Activated CD4-positive, alpha-beta T cell treated with anti-CD3 and anti-CD28 coated beads, Interleukin-2, amount 50 U/mL, for 24 hours (primary cell): ENCODE data around the gene ONECUT2.
"Not testable (repeated sequence)": the region's sequence is repeated elsewhere in the genome, so short reads cannot be mapped to it uniquely, and the experiment has no call there.

Experiments used
- DNase-seq, 2 donors: peaks; one replicate each; pipeline ENCODE4 v3.0.0-alpha.2; 2020; ENCODE audit warnings: low read depth in 1 of 2, low spot score in 1 of 2

The ONECUT2 gene

DNA sequence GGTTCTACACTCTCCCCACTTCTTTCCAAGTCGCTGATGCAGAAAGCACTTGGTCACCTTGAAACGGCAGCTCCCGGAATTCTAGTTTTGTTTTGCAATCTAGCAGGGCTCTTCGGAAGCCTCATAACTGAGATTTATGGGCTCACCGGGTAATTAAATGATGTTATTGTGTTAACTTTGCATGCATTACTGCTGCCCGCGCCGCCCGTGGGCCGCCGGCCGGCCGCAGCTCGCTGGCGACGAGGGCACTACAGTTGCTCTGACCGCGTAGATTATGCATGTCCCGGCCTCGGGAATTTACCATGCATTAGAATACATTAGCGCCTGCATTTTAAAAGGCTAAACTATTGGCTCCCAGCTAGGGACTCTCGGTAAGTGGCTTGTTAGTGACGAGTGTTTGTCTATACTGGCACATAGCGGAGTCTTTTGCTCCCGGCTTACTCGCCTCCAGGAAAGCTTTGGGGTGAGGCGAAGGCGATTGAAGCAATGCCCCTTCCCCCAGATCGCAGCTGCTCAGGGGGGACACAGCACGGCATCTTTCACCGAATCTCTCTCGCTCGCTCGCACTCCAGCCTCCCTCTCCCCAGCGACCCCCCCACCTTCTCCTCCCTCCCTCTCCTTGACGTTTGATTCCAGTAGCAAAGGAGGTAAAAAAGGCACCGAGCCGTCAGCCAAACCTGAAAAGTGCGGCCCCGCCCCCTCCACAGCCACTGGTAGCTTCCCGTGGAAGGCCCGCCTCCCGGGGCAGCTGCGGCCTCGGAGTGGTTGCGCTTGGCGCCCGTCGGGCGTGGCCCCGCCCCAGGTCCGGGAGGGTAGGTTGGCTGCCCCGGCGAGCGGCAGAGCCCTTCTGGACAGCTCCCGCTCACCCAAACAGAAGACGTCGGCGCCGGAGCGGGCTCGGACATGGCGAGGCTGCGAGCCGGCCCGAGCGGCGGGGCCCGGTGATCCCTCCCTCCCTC, at the start of gene ONECUT2:
Gene ONECUT2, plus strand, starts transcription at position 839 of the 959 bp plus-strand sequence. CDS start 343 bp downstream, outside the sequence.
- peak in 1 of 2 donors; percentile 50 for DNase-seq

- no peak for DNase-seq
Observed at GRCh38 chr18:57389271-57389670, 45.9 kb upstream of the ONECUT2 start.

DNA sequence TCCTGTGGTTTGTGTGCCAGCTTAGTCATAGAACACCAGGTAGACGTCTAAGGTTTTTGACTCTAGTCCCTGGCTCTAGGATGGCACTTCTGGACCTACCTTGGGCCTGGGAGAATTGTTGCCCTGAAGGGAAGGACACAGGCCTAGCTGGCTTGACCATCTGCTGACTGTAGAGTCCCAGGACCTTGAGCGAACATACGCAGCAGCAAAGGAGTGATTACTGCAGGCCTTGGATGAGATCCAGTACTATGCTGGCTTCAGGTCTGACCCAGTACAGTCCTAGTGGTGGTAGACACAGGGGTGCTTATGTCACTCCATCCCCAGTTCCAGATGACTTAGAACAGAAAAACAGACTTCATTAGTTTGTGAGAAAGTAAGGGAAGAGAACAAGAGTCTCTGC, 45.1 kb upstream of the ONECUT2 start:
- DNase-seq, result no peak

- not testable (repeated sequence) for DNase-seq
Observed at GRCh38 chr18:57394749-57395148, 40.4 kb upstream of the ONECUT2 start.

DNA sequence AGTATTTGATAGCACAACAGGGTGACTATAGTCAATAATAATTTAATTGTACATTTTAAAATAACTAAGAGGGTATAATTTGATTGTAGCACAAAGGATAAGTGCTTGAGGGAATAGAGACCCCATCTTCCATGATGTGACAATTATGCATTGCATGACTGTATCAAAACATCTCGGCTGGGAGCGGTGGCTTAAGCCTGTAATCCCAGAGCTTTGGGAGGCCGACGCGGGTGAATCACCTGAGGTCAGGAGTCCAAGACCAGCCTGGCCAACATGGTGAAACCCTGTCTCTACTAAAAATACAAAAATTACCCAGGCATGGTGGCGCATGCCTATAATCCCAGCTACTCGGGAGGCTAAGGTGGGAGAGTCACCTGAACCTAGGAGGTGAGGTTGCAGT, 38.3 kb upstream of the ONECUT2 start:
- not testable (repeated sequence) for DNase-seq

DNA sequence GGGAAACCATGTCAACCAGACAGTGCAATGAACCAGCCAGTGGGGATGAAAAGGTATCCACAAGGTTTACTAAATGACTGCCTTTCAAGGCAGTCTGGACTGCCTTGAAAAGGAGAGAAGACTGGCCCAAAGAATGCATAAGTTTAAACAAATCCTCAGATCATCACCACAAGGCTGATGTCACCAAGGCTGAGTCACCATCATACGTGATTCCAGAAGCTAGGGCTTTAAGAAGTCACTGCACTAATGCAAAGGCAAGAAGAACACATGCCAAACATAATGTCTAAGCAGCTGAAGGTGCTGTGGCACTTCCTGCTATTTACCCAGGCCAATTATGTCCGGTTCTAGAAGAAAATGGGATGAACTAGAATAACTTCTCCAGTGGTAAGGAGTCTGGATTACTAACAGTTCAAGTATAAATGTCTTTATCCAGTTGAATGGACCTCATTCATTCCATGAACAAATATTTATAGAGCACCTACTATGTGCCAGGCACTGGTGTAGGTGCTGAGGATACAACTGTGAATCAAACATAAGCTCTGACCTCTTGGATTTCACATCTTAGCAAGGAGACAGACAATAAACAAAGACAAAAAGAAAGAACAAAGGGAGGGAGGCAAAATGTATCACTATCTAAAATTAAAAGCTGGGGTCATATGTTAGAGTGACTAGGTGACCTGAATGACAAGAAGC, 37.6 kb upstream of the ONECUT2 start:
- DNase-seq, result no peak

DNA sequence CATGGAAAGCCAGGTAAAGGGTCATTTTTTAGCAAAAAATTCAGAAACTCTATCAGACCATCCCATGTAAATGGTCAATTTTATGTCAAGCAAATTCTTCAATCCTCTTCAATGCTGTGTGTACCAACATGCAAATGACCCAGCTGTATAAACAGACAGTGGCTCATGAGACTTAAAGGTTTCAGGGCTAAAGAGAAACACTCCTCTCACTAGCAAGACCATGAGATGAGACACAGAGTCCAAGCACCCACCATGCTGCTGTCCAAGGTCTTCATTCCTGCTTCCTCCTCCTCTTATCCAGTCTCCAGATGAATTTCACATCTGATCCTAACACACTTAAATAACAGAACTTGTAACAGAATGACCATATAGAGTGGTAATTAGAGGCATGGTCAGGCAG, 30.8 kb upstream of the ONECUT2 start:
- DNase-seq, result no peak

DNA sequence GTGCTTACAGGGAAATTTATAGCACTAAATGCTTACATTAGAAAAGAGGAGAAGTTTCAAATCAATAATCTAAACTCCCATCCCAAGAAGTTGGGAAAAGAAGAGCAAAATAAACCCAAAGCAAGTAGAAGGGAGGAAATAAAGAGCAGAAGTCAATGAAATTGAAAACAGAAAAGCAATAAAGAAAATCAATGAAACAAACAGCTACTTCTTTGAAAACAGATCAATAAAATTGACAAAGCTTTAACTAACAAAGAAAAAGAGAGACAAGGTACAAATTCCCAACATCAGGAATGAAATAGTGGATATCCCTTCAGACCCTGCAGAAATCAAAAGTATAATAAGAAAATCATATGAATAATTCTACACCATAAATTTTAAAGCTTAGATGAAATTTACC, 25.5 kb upstream of the ONECUT2 start:
- no peak for DNase-seq

DNA sequence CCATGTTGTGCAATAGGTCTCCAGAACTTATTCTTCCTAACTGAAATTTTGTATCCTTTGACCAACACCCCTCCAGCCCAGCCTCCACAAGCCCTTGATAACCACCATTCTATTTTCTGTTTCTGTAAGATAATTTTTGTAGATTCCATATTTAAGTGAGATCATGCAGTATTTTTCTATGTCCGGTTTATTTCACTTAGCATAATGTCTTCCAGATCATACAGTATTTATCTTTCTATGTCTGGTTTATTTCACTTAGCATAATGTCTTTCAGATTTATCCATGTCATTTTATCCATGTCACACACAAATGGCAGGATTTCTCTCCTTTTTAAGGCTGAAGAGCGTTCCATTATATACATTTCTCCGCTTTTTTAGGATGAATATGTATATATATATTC, 24.4 kb upstream of the ONECUT2 start:
- no peak for DNase-seq

GRCh38 chr18:57416542-57416941, 18.6 kb upstream of the ONECUT2 start:
- no peak for DNase-seq

DNA sequence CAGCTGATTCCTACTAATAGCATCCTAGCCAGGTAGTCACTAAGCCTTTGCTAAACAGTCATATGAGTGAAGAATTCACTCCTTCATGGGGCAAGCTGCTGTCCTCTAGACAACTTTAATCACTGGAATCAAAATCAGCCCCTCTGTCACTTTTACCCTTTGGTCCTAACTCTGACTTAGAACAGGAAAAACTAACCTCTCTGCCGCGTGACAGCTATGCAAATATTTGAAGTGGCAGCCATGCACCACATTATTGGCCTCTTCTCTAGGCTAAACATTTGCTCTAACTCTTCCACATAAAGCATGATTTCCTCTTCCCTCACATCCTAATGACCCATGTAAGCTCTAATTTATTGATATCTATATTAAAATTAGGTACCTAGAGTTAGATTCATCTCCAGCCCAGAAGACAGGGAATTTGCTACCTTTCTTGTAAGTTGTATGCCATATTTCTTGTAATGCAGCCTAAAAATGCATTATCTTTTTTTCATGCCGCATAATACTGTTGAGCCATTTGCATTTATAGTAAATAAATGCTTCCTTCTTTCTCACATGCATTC, 12.8 kb upstream of the ONECUT2 start:
- no peak for DNase-seq

GRCh38 chr18:57423821-57424220, 11.4 kb upstream of the ONECUT2 start:
- no peak for DNase-seq

- no peak for DNase-seq
Observed at GRCh38 chr18:57425096-57425495, 10.1 kb upstream of the ONECUT2 start.

GRCh38 chr18:57426187-57426586, 9.0 kb upstream of the ONECUT2 start:
- DNase-seq, result no peak

DNA sequence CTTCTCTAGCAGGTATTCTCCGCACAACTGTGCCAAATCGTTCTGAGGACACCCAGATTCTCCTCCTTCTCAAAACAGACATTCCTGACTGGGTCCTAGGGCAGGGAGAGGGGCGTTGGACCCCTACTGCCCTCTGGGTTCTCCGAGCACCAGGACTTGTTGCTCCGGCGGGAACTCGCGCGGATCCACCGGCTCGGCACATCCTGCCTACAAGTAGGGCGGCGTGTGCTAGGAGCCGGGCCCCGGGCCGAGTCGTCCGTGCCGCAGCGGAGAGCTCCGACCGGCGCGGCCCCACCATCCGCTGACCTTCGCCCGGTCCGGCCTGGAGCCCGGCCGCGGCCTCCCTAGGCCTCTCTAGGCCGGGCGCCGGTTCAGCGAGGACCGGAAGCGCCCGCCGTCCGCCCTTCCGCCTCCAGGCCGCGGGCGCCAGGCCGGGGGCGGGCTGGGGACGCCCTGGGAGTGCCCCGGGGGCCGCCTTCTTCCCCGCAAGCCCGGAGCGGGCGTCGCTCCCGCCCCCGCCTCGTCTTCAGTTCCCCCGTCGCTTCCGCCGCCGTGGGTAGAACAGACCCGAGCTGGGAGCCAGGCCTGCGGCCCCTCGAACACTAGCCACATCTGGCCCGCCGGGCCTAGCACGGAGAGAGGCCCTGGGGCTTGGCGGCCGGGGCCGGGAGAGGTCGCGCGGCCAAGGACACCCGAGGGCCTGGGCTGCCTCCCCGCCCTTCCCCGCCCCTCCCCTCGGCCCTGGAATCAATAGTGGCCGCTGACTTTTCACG, 7.6 kb upstream of the ONECUT2 start:
- no peak for DNase-seq

DNA sequence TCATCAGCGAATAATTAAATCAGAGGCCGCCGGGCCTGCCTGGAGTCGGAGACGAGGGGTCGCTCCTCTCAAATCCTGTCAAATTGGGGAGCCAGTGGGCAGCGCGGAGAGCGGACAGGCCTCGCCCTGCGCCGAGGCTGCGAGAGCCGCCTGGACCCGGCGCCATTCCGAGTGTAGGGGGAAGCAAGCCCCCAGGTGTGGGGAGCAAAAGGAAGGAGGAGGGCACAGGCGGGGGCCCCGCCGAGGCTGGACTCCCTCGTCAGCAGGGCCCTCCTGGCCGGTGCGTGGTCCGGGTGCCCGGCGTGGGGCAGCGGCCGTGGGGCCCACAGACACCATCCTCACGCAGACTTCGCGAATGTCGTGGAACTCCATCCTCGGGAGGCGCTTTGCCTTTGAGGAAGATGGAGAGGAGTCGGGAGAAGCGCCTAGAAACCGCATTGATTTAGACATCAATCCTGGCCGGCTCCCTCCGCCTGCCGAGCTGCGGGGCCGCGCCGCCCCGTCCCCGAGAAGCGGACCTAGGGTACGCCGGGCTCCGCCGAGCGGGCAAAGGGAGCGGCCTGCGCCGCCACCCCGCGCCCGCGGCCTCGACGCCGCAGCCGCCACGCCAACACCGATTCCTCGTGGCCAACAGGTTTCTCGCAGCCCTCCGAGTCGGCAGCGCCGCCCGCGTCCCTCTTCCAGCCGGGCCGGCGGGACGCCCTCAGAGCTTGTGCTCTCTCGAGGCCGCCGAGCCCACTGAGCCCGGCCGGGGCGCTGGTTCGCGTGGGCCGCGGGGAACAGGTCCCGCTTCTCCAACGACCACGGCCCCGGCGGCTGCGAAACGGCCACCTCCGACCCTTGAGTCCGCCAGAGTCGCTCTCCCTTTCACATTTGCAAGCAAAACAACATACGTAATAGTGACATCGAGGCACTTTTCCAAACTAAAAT, 6.7 kb upstream of the ONECUT2 start:
- no peak for DNase-seq

DNA sequence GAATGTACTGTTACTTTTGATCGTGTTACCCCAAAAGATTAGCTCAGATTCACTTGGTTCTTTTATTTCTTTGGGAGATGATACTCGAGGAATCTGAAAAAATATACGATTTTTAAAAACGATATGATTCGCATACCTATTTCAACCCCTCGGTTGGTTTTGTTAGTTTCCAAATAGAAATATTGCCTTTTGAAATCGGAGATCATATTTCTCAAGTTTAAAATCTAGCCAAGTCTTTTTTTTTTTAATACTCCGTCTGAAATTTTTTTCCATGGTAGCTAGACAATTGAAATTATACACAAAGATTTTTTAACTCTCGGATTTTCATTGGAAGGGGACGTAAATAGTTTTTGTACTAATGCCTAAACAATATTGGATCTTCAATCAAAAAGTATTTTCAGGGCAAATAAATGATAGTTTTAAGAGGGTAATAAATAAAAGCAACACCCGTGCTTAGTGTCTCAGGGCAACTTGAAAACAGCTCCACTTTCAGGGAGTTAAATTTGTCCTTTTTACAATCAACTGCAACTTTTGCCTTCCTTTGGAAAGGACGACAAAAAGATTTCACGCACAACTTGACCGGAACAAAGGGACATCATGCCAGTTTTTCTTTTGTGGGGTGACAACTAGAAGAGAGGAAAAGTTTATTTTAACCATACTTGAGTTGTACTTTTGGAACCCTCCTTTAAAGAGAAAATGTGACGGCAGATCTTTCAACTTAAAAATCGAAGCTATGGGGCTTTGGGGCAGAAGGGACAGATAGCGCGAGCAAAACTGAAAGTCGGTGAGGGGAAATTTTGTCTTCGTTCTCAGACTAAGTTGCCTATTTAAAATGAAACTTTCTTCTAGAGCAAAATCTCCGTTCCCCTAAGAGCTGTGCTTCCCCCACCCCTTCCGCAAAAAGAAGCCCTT, 5.8 kb upstream of the ONECUT2 start:
- DNase-seq, result no peak

GRCh38 chr18:57430079-57431001, 4.8 kb upstream of the ONECUT2 start:
- DNase-seq, result no peak
